ENCODE measurements around the gene POLR2J. TPM values are rescaled to one million over a fixed set of nuclear protein-coding genes. Genes with fewer than 3 reads are reported as not detected.
"Not testable (repeated sequence)": the region's sequence is repeated elsewhere in the genome, so short reads cannot be mapped to it uniquely, and the experiment has no call there.

Gene POLR2J
- total RNA-seq (2014; rRNA removed; shearing (Covaris generic)) (11.3 and 15.5 TPM in 2 replicates), polyA plus RNA-seq (2016; fragmentation: Nextera tagmentation; extraction: Ambion mirVana) (75.4 and 77.7 TPM in 2 replicates)

- H3K4me1 ChIP-seq (ENCODE audit: insufficient read depth); H3K36me3 ChIP-seq (ENCODE audit: low read depth); H4K20me1 ChIP-seq (ENCODE audit: insufficient read depth); H3K9me2 ChIP-seq (ENCODE audit: insufficient read depth); H3K9me3 ChIP-seq (ENCODE audit: low read depth); H3F3A ChIP-seq (ENCODE audit: insufficient read depth); H3K79me2 ChIP-seq (ENCODE audit: insufficient read depth); H3K27me3 ChIP-seq (replicated peaks; ENCODE audit: insufficient read depth); H3K27ac ChIP-seq; H3K4me2 ChIP-seq (ENCODE audit: unreplicated experiment); H2AFZ ChIP-seq; in situ Hi-C loops (cut with MboI): not testable (repeated sequence)
- DNase-seq, result peak; percentile 65
- Histone ChIP-seq H3K4me3 (peak within 1 kb of the TSS; percentile 67), H3K9ac (peak within 1 kb of the TSS; percentile 78)
- WGBS, 2 experiments (ENCODE audit: low coverage in 1 of 2, low lambda C conversion rate in 2 of 2, missing lambda C conversion rate in 2 of 2), result 1% methylated on average over 24 to 51 of the region's 72 CpGs
These were observed at the start of gene POLR2J for GRCh38 chr7:102478314-102479208. Gene POLR2J (minus strand): TSS chr7:102478922. CDS start chr7:102478860, 62 bp downstream.

DNA sequence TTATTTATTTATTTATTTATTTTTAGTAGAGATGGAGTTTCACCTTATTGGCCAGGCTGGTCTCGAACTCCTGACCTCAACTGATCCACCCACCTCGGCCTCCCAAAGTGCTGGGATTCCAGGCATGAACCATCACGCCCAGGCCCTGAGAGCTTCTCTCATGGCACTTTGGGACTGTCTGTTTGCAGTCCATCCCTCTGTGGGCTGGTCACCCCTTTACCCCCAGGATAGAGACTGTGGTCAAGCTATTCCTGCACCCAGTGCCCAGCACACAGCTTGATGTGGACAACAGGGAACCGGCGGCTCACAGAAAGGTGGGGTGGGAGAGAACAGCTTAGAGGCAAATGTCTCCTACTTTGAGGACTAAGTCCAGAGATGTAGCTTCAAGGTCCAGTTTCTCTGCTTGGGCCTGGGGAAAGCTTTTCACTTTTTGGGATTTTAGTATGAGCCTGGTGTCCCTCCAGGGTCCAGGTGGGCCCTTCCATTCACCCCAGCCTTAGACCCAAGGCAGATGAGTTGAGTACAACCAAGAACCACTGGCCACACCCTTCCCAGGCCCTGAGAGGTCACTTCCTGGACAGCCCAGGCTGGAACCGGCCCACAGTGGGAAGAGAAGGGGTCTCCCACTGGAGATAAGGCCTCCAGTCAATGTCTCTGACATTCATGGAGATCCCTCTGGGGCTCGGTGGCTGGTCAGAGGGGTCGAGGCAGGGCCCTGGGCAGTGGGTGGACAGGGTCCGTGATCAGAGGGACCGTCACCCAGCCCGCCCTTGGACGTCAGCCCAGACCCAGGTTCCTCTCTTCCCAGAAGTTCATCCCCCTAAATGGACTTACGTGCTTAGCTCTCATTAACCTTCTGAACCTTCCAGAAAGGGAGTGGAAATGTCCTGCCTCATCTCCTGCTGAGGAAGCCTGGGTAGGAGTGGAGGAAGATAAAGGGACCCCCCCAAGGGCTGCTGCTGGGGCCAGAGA, 49.4 kb upstream of the POLR2J start:
- H3K36me3 ChIP-seq (ENCODE audit: low read depth); H3K79me2 ChIP-seq (ENCODE audit: insufficient read depth): not testable (repeated sequence)
- WGBS, 2 experiments (ENCODE audit: low coverage in 1 of 2, low lambda C conversion rate in 2 of 2, missing lambda C conversion rate in 2 of 2), result 87 to 100% methylated on average over 2 to 5 of the region's 13 CpGs

DNA sequence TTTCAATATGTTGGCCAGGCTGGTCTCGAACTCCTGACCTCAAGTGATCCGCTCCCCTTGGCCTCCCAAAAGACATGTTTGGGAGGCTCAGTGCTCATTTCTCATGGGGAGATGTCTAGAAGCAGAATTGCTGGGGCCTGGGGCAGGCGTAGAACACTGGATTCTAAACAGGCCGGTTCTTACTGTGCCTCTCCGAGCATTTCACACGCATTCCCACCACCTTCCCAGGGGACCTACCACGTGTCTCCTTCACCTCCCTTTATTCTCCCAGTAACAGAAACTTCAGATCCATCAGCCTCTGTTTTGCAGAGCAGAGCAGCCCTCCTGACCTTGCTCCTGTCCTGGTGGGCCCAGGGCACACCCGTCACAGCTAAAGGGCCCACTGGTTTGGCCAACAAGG, 48.5 kb upstream of the POLR2J start:
- H3F3A ChIP-seq (ENCODE audit: insufficient read depth); H3K36me3 ChIP-seq (ENCODE audit: low read depth); H3K27me3 ChIP-seq (replicated peaks; ENCODE audit: insufficient read depth); in situ Hi-C loops (cut with MboI); H4K20me1 ChIP-seq (ENCODE audit: insufficient read depth); H3K4me2 ChIP-seq (ENCODE audit: unreplicated experiment); H3K4me3 ChIP-seq; DNase-seq; H3K9ac ChIP-seq; H3K9me3 ChIP-seq (ENCODE audit: low read depth); H2AFZ ChIP-seq; H3K79me2 ChIP-seq (ENCODE audit: insufficient read depth); H3K27ac ChIP-seq; H3K4me1 ChIP-seq (ENCODE audit: insufficient read depth); H3K9me2 ChIP-seq (ENCODE audit: insufficient read depth): not testable (repeated sequence)
- 44 to 50% methylated on average over 1 of the region's 8 CpGs for WGBS, 2 experiments (ENCODE audit: low coverage in 1 of 2, low lambda C conversion rate in 2 of 2, missing lambda C conversion rate in 2 of 2)

More for the DNA sequence above, 49.4 kb upstream of the POLR2J start:
- H3K27me3 ChIP-seq (replicated peaks; ENCODE audit: insufficient read depth); H3K9me2 ChIP-seq (ENCODE audit: insufficient read depth); H4K20me1 ChIP-seq (ENCODE audit: insufficient read depth); H3F3A ChIP-seq (ENCODE audit: insufficient read depth); H3K4me2 ChIP-seq (ENCODE audit: unreplicated experiment); H3K9ac ChIP-seq; H3K27ac ChIP-seq; H2AFZ ChIP-seq; H3K4me1 ChIP-seq (ENCODE audit: insufficient read depth); H3K4me3 ChIP-seq; in situ Hi-C loops (cut with MboI); H3K9me3 ChIP-seq (ENCODE audit: low read depth); DNase-seq: not testable (repeated sequence)

GRCh38 chr7:102524803-102525202, 46.1 kb upstream of the POLR2J start:
- H3K27ac ChIP-seq; H3K9me3 ChIP-seq (ENCODE audit: low read depth); H3K27me3 ChIP-seq (replicated peaks; ENCODE audit: insufficient read depth); H3K79me2 ChIP-seq (ENCODE audit: insufficient read depth); H2AFZ ChIP-seq; H3K4me1 ChIP-seq (ENCODE audit: insufficient read depth); H3K9ac ChIP-seq; DNase-seq; H3K4me3 ChIP-seq; H4K20me1 ChIP-seq (ENCODE audit: insufficient read depth); H3F3A ChIP-seq (ENCODE audit: insufficient read depth); H3K36me3 ChIP-seq (ENCODE audit: low read depth); H3K9me2 ChIP-seq (ENCODE audit: insufficient read depth); H3K4me2 ChIP-seq (ENCODE audit: unreplicated experiment); in situ Hi-C loops (cut with MboI): not testable (repeated sequence)
- WGBS, 2 experiments (ENCODE audit: low coverage in 1 of 2, low lambda C conversion rate in 2 of 2, missing lambda C conversion rate in 2 of 2), result 57% methylated on average over 1 of the region's 2 CpGs; no CpG with 5 or more reads in 1 of the 2 experiments

- H2AFZ ChIP-seq; H3K4me2 ChIP-seq (ENCODE audit: unreplicated experiment); DNase-seq; H3K4me3 ChIP-seq; H3K27me3 ChIP-seq (replicated peaks; ENCODE audit: insufficient read depth); H3K27ac ChIP-seq; H3K79me2 ChIP-seq (ENCODE audit: insufficient read depth); H3K36me3 ChIP-seq (ENCODE audit: low read depth); H3K9ac ChIP-seq; H3K9me3 ChIP-seq (ENCODE audit: low read depth); H3F3A ChIP-seq (ENCODE audit: insufficient read depth); H3K4me1 ChIP-seq (ENCODE audit: insufficient read depth); in situ Hi-C loops (cut with MboI); H4K20me1 ChIP-seq (ENCODE audit: insufficient read depth); H3K9me2 ChIP-seq (ENCODE audit: insufficient read depth): not testable (repeated sequence)
- 63 to 66% methylated on average over 4 of the region's 5 CpGs for WGBS, 2 experiments (ENCODE audit: low coverage in 1 of 2, low lambda C conversion rate in 2 of 2, missing lambda C conversion rate in 2 of 2)
These were observed 42.1 kb upstream of the POLR2J start for GRCh38 chr7:102520797-102521196.

DNA sequence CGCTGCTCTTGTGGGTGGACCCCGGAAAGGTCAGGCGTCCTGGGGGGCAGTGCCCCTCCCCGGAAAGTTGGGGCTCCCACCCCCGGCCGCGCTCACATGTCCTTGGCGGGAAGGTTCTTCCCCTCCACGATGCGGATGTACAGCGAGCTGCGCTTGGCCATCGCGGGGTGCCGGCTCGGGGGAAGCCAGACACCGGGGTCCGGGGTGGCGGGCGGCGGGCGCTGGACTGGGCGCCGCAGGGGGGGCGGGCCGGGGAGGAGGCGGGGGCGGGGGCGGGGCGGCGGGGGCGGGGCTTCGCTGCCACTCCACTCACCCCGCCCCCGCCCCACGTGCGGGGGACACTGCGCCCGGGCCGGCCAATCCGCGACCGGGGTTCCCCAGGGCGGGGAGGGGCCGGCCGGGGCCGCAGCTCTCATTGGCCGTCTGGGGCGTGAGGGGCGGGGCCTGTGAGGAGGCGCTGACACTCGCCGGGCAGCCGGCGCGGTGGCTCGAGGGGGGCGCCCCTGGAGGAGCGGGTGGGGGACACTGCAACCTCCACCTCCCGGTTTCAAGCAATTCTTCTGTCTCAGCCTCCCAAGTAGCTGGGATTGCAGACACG, 38.9 kb upstream of the POLR2J start, which contains the start of gene RASA4B:
Gene RASA4B (minus strand): TSS at position 228 of the 598 bp plus-strand sequence. CDS start 67 bp downstream, at position 161.
- H3K4me2 ChIP-seq (ENCODE audit: unreplicated experiment); H3K79me2 ChIP-seq (ENCODE audit: insufficient read depth); H3K36me3 ChIP-seq (ENCODE audit: low read depth); H3K27ac ChIP-seq; H2AFZ ChIP-seq; H3K4me3 ChIP-seq; H4K20me1 ChIP-seq (ENCODE audit: insufficient read depth); H3K9ac ChIP-seq; in situ Hi-C loops (cut with MboI); H3F3A ChIP-seq (ENCODE audit: insufficient read depth); H3K9me2 ChIP-seq (ENCODE audit: insufficient read depth); H3K9me3 ChIP-seq (ENCODE audit: low read depth); H3K27me3 ChIP-seq (replicated peaks; ENCODE audit: insufficient read depth); H3K4me1 ChIP-seq (ENCODE audit: insufficient read depth): not testable (repeated sequence)
- WGBS, 2 experiments (ENCODE audit: low coverage in 1 of 2, low lambda C conversion rate in 2 of 2, missing lambda C conversion rate in 2 of 2), result no CpG with 5 or more reads among the region's 61 CpGs
- peak; percentile 1 for DNase-seq

GRCh38 chr7:102516951-102517350, 38.2 kb upstream of the POLR2J start:
- H3K9me3 ChIP-seq (ENCODE audit: low read depth); H3K79me2 ChIP-seq (ENCODE audit: insufficient read depth); H3K4me3 ChIP-seq; H3K27ac ChIP-seq; DNase-seq; H3F3A ChIP-seq (ENCODE audit: insufficient read depth); H3K9me2 ChIP-seq (ENCODE audit: insufficient read depth); H3K4me1 ChIP-seq (ENCODE audit: insufficient read depth); in situ Hi-C loops (cut with MboI); H3K36me3 ChIP-seq (ENCODE audit: low read depth); H4K20me1 ChIP-seq (ENCODE audit: insufficient read depth); H3K27me3 ChIP-seq (replicated peaks; ENCODE audit: insufficient read depth); H3K4me2 ChIP-seq (ENCODE audit: unreplicated experiment); H2AFZ ChIP-seq; H3K9ac ChIP-seq: not testable (repeated sequence)
- no CpG with 5 or more reads among the region's 10 CpGs for WGBS, 2 experiments (ENCODE audit: low coverage in 1 of 2, low lambda C conversion rate in 2 of 2, missing lambda C conversion rate in 2 of 2)

All from GM23248 (cell line).